RKO (cell line): Measurements from ENCODE around the gene SPART.
"Not testable (repeated sequence)": the region's sequence is repeated elsewhere in the genome, so short reads cannot be mapped to it uniquely, and the experiment has no call there.

Experiments used
- DNase-seq: peaks from one replicate; pipeline ENCODE4 v3.0.0-alpha.2; 2016; ENCODE audit warnings: low spot score

Gene SPART

GRCh38 chr13:36313047-36313969 is 32.9 kb downstream of the SPART start:
- DNase-seq: peak; percentile 39

DNA sequence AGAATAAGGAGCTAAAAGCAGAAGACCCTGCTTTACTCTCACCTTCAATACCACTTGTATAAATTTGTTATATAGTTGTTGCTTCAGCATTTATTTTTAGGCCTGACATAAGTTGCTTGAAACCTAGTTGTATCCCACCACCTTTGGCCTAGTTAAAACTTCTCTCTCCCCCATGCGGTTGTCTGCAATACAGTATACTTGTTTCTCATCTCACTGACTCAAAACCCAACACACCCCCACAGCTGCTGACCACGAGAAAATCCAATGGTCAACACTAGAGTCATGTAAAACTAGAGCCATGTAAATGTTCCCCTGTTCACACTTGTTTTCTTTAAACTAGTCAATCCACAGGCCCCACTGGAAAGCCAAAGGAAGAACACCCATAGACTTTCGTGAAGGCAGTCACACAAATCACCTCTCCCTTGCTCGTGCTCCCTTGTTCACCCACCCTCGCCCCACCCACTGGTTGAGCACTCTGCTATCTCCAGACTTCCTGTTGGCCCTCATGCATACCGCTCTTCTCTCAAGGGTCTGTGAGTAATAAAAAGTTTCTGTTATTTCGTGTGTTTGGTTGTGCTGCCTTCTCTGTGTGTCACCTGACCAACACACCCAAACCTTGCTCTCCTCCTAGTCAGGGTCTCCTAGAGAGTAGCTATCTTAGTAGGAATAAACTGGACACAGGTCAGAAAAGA is 35.6 kb downstream of the SPART start:
- no peak for DNase-seq

- no peak for DNase-seq
Observed at GRCh38 chr13:36302289-36302688, 43.9 kb downstream of the SPART start.

- not testable (repeated sequence) for DNase-seq
Observed at GRCh38 chr13:36299469-36299868, 46.7 kb downstream of the SPART start.

DNA sequence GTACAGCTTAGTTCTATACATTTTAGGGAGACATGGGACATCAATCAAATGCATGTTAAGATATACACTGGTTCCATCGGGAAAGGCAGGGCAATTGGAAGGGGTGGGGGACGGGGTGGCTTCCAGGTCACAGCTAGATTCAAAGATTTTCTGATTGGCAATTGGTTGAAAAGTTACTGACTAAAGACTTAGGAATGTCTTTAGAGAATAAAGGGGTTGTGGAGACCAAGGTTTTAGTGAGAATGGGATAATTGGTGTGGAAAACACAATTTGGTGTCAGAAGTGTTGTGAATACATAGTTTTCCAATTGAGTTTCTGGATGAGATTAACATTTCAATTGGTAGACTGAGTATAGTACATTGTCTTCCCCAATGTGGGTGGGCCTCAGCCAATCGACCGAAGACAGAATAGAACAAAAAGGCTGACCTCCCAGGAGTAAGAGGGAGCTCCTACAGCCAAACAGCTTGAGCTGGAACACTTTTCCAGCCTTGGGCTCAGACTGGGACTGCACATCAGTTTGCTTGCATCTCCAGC is 47.6 kb downstream of the SPART start:
- DNase-seq: no peak

DNA sequence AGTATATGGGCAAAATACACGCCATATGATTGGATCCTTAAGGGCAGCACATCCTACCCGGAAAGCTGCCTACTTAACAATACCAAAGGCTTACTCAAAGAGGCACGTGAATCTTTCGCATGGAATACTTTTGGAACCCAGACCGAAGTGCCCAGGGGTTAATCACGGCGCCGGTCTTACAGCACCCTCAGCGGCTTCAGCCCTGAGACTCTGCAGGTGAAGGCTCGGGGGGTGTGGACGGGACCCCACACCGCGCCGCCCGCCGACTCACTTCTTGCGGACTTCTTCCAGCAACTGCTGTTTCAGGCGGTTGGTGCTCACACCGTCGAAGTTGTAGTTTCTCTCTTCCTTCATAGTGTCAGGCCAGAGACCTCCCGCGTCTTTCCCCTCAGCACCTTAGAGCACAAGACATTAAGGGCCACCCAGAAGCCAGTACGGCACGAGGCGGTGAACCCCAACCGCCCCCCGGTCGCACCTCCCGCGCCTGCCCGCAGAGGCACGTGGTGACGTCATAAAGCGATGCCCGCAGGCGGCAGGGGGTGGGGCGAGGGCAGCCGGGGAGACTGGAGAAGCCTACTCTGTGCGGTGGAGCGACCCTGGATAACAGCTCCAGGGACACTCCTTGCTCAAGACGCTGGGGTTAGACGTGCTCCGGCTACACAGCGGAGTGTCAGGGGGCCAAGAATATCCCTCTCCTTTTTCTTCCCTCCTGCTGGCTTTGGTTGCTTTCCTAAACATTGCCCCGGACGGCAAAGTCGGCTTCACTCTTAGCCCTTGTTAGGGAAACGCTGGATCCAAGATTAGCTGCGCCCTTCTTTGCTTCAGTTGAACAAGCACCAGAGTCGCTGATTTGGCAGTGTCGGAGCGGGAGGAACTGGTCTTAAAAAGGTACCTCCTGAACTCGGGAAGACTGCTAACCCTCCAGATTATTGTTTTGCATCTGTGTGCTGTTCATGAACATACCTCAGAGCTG is 48.5 kb downstream of the SPART start, which contains the start of gene CCDC169:
Gene CCDC169, minus strand, starts transcription at position 449 of the 973 bp plus-strand sequence. Its CDS starts 95 bp downstream, at position 354.
- no peak for DNase-seq

DNA sequence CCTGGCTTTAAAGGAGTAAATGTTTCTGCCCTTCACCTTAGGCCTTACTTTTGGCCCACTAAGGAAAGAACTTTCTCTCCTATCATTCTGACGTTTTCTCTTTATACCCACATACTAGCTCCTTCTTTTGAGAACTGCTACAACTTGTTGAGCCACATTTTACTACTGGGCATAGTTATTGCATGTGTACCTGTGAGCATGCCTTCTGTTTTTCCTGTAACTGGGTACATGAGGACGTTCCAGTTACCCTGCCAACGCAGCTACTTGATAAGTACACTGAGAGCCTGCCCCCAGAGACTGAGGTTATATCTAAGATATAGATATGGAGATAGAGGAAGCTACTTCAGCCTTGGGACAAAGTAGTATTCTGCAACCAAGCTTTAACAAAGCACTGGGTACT is 52.1 kb downstream of the SPART start:
- DNase-seq: no peak

DNA sequence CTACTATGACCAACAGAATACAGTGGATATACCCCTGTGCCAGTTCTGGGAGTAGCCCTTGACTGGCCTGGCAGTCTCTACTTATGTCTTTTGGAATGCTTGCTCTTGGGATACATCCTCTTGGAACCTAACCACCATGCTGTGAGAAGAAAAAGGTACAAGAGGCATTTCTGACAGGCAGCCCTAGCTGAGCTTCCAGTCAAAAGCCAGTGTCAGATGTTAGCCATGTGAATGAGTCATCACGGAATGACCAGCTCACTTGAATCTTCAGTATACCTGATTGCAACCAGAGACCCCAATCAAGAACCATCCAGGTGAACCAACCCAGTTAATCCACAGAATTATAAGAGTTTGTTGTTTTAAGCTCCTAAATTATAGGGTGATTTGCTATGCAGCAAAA is 52.7 kb downstream of the SPART start:
- DNase-seq: no peak

DNA sequence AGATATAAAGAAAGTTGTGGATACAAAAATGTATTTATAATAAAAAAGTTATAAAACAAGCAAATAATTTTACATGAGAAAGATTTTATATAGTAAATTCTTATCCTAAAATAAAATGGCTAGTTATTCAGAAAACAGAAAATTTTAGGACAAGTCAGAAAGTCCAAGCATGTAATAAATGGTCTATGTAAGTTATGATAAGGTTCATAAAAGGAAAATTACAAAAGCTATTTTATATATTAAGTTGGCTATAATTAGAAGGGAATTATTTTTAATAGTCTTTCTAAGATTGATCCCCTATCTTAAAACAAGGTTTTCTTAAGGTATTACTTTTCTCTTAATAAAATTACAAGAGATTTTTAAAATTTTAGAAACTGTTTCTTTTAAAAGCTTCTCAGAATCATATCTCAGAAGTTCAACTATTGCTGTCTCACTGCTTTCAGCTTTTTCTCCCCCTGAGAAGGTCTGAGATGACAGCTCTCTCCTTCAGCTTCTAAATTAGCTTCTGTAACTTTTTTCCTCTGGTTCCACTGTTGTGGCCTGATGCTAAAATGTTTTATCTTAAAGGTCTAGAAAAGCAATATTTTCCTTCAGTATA is 57.3 kb downstream of the SPART start:
- peak; percentile 7 for DNase-seq

DNA sequence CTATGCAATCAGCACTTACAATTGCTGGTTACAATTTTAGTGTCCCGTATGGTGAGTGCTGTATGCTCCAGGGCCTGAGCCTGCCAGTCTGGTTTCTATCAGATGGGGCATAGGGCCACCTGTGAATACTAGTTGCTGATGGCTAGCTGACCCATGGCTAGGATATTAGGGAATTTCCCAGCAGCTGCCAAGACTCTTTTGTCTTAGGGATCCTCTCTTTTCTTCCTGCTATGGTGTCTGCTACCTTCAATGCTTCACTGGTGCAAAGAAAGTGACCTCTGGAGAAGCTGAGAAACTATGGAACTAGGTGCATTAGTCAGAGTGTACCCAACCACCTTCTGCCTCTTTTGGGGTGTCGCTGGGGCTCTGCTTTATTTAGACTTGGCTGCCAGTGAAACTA is 60.2 kb downstream of the SPART start:
- DNase-seq: no peak

GRCh38 chr13:36282821-36283432 is 63.3 kb downstream of the SPART start:
- DNase-seq: peak; percentile 61

DNA sequence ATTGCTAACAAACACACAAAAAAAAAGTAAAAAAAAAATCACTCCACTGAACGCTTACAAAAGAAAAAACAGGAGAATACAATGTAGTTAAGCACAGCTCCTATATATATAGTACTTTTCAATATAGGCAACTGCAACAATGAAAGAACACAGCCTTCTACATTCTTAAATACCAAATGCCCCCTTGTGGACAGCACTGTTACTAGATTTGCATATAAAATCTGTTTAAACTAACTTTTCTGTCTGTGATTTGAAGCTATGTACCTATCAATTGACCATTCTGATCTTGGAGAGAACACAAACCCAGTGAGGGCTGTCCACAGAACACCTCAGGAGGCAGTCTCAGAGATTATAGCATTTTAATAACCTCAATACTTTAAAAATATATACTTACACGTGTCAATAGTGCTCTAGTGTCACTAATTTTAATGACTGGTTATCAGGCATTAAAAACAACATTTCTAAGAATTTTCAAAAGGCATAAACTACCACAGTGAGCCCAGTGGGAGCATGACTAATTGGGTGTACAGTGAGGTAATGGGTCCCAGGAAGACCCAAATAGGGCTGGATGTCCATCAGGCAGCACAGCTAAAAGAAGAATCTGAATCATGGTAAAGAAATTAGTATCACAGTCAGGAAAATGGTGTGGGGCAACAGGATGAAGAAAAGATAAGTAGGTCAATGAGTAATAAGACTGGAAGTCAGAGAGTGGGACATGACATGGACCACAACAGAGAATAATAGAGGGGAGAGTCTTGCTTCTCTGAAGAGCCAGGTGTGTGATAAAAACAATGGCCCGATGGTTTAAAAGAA is 70.8 kb downstream of the SPART start:
- DNase-seq: peak; percentile 81

DNA sequence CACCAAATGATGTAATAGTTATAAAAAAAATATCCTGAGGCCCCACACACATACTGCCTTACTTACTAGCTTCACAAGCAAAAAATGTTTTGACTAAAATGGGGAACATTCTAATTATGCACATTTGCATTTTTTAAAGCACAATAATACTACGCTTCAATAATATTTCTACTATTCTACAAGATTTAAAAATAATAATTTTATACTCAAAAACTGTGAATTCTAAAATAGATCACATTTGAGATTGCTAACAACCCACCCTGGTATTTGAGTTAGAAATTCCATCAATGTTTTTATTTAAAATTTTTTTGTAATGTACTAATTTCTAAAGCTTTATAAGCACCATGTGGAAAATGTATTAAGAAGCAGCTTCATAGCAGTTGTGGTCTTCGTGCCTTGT is 72.8 kb downstream of the SPART start:
- no peak for DNase-seq

DNA sequence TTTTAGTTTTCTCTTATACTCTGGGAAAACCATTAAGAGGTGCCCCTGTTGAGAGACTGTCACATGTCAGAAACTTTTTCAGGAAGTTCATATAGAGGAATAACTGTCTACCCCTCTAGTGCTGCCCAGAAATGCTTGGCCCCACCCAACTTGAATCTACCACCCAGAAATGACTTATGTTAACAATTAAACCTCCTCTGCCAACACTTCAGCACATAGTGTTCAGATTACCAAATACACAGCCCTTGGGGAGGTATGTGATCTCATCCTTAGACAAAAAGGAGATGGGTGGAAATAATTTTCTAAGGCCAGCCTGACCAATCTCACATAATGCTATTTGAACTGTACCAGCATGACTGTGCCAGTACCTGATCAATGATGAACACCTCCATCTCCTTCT is 84.2 kb downstream of the SPART start:
- DNase-seq: no peak

DNA sequence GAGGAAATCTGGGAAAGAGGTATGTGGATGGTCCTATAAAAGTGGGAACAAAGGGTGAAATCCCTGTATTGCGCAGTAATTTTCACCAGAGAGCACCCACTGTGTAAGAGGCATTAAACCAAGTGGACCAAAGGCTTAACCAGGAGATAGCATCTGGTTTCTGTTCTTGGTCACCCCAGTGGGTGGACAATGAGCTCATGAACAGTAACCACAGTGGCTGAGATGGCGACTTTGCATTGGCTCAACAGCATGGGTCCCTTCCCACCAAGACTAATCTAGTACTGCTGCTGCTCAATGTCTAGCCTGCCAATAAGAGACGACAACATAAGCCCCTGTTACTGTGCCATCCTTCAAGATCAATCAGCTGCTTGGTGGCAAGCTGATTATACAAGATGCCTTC is 85.2 kb downstream of the SPART start:
- DNase-seq: no peak

- DNase-seq: no peak
Observed at GRCh38 chr13:36259361-36260137, 86.6 kb downstream of the SPART start.

DNA sequence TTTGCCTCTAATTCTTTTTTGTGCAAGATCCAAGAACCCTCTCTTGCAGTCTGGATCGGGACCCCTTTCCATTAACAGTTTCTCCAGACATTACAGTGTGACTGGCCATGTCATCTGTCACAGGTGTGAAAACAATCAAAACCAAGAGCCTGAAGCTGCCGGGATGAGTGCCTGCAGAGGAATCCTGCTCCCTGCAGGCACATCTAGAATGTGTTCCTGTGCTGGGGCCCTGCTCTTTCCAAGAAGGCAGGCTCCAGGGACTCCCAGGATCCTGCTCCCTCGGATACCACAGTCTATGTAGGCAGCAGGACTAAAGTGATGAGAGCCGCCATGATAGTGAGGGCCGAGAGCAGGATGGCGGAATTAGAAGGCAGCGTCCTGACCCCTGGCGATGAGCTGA is 87.4 kb downstream of the SPART start:
- no peak for DNase-seq
